WERI-Rb-1 (cell line): ENCODE results near the gene UNC5CL.

Source experiments
- DNase-seq: peaks from one replicate; pipeline ENCODE4 v3.0.0-alpha.2; 2020
- H3K27ac ChIP-seq: fragments of 250-450 bp; sonication (Bioruptor Pico); 2 replicates; pipeline ENCODE4 v1.5.1; 2020; ENCODE audit warnings: mild to moderate bottlenecking, moderate library complexity
- H3K27me3 ChIP-seq: fragments of 250-450 bp; sonication (Bioruptor Pico); 2 replicates; pipeline ENCODE4 v1.5.1; 2021; ENCODE audit warnings: mild to moderate bottlenecking, low read depth, moderate library complexity; ENCODE audit not compliant: insufficient read depth, severe bottlenecking
- H3K36me3 ChIP-seq: fragments of 250-450 bp; sonication (Bioruptor Pico); 2 replicates; pipeline ENCODE4 v1.5.1; 2020; ENCODE audit warnings: mild to moderate bottlenecking, moderate library complexity
- H3K4me3 ChIP-seq: 2 replicates; pipeline ENCODE4 v1.5.1; 2011; ENCODE audit warnings: low read depth, mild to moderate bottlenecking, control low read depth, low read length
- H3K9me3 ChIP-seq: fragments of 250-450 bp; sonication (Bioruptor Pico); 2 replicates; pipeline ENCODE4 v1.5.1; 2021; ENCODE audit warnings: mild to moderate bottlenecking, moderate library complexity; ENCODE audit not compliant: severe bottlenecking
- CTCF ChIP-seq: IDR thresholded peaks from 2 replicates; pipeline ENCODE4 v1.5.1; 2011; ENCODE audit warnings: low read depth, mild to moderate bottlenecking, control low read depth, inconsistent platforms, low read length

The UNC5CL gene

DNA sequence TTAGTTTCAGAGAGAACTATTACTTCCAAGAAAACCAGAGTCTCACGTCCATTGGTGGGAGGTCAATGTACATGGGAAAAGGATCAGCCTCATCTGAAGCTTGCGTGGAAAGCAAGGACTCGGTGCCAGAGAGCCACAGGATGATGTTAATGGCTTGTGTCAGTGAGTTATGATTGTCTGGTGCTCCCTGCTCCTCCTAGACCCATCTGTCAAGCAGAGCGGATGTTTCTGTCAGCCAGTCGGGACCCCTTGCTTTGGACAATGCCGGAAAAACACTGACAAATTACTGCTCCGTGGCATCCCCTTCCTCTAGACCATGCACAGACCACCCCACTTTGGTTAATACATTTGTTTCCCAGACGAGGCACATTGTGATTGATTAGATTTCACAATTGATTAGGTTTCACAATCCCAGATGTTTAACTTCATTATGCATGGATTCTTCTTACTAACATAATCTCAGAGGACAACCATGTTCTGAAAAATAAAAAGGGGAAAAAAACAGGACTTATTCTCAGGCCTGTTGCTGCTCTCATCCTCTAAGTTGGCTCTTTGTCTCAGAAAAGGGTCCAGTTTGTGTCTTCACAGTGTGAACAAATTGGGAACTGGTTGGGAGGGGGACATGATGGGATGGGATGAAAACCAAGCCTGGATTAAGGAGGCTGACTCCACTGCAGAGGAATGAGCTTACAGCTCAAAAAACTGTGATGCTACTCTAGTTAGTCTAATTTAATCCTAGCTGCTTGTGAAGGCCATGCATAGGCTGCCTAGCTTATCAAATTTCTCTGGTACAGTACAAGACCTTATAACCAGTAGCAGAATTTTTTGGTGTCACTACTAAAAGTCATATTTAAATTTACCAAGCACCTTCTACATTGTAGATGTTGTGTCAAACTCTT, 51.9 kb downstream of the UNC5CL start:
- H3K4me3 ChIP-seq = no peak overlapping the region
- TF ChIP-seq CTCF = no peak
- no peaks in the 10 kb centered on the region for H3K36me3 ChIP-seq
- H3K27ac ChIP-seq = no peak overlapping the region
- no peak for DNase-seq
- H3K9me3 ChIP-seq = no peaks in the 10 kb centered on the region
- peaks cover 16% of the 10 kb centered on the region for H3K27me3 ChIP-seq

GRCh38 chr6:40986364-40986763, 52.7 kb downstream of the UNC5CL start:
- no peak for DNase-seq
- Histone ChIP-seq H3K27ac (no peak overlapping the region), H3K4me3 (no peak overlapping the region), H3K9me3 (no peaks in the 10 kb centered on the region), H3K36me3 (no peaks in the 10 kb centered on the region), H3K27me3 (peaks cover 19% of the 10 kb centered on the region)
- no peak for TF ChIP-seq CTCF

DNA sequence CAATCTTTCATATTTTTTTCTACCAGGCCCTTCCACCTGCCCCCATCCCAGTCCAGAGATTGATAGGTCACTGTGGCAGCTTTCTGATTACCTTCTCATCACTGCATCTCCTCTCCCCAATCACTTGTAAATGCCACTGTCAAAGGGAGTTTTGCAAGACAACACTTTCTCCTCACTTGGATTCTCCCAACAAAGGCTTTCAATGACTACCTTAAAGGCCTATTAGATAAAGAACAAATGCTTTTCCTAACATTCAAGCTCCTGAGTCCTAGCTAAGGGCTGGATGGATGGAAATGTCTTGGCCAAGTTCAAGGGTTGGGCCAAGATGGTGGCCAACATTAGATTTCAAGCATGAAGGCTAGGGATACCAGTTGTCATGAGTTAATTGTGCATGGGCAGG, 55.3 kb downstream of the UNC5CL start:
- Histone ChIP-seq H3K4me3 (no peak overlapping the region), H3K36me3 (no peaks in the 10 kb centered on the region), H3K27me3 (peaks cover 16% of the 10 kb centered on the region), H3K27ac (no peak overlapping the region), H3K9me3 (no peaks in the 10 kb centered on the region)
- TF ChIP-seq CTCF = no peak
- no peak for DNase-seq

- DNase-seq = no peak
- Histone ChIP-seq H3K9me3 (no peaks in the 10 kb centered on the region), H3K36me3 (no peaks in the 10 kb centered on the region), H3K27ac (no peak overlapping the region), H3K4me3 (no peak overlapping the region), H3K27me3 (peaks cover 16% of the 10 kb centered on the region)
- no peak for TF ChIP-seq CTCF
These were observed 56.1 kb downstream of the UNC5CL start for GRCh38 chr6:40982917-40983316.

- Histone ChIP-seq H3K27me3 (peaks cover 32% of the 10 kb centered on the region), H3K9me3 (peaks cover 2% of the 10 kb centered on the region), H3K4me3 (no peak overlapping the region), H3K27ac (no peak overlapping the region), H3K36me3 (no peaks in the 10 kb centered on the region)
- TF ChIP-seq CTCF = no peak
- no peak for DNase-seq
These were observed 60.2 kb downstream of the UNC5CL start for GRCh38 chr6:40978687-40979289.
